Caki2 (cell line): Measurements from ENCODE around the gene TMEM35B. TPM values are rescaled to one million over a fixed set of nuclear protein-coding genes. Genes with fewer than 3 reads are reported as not detected.
"Not testable (repeated sequence)": the region's sequence is repeated elsewhere in the genome, so short reads cannot be mapped to it uniquely, and the experiment has no call there.

ENCODE experiments used
- DNase-seq: peaks from one replicate; pipeline ENCODE4 v3.0.0-alpha.2; 2015; ENCODE audit warnings: low read depth
- in situ Hi-C: cut with HindIII; loops from 2 replicates; pipeline ENCODE4 v1.10.0; 2016; ENCODE audit warnings: low sequenced_read_pairs, low pct_unique_long_range_greater_than_20kb, mixed read lengths
- total RNA-seq: library from RNA; depleted of rRNA; stranded (reverse); fragments of >200 nt; shearing (Covaris generic); gene quantifications from 2 replicates; pipeline ENCODE4 v1.2.3, GENCODE V29; 2014; ENCODE audit warnings: low replicate concordance

The TMEM35B gene
- total RNA-seq, 1 experiment from 2014 or later = 57.6 TPM

GRCh38 chr1:34978921-34979320 is 6.2 kb downstream of the TMEM35B start:
- in situ Hi-C loops = no loop called here
- DNase-seq = no peak

GRCh38 chr1:34977858-34978257 is 7.3 kb downstream of the TMEM35B start:
- DNase-seq = no peak
- in situ Hi-C loops = no loop called here

GRCh38 chr1:34977210-34977471 is 8.0 kb downstream of the TMEM35B start:
- no peak for DNase-seq
- in situ Hi-C loops = no loop called here

- in situ Hi-C loops = no loop called here
- no peak for DNase-seq
These were observed 8.6 kb downstream of the TMEM35B start for GRCh38 chr1:34976384-34977209.

- in situ Hi-C loops = no loop called here
These were observed 9.4 kb downstream of the TMEM35B start for GRCh38 chr1:34975771-34976170.

DNA sequence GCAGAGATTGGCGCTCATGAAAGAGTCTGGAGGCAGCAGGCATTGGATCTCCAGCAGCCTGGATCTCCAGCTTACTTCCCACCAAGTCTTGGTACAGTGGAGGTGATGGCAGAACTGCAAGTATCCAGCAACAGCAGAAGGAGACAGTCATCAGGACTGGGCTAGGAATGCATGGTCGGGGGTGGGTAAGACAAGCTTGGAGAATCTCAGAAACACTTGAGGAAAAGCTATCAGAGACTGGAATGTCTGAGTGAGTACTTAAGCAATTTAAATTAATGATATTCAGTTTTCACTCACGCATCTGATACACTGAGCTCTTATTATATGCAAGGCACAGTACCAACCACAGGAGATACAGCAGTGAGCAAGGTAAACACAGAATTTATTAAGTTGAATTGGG is 9.8 kb downstream of the TMEM35B start:
- in situ Hi-C loops = no loop called here

More at GRCh38 chr1:34975771-34976170, 9.4 kb downstream of the TMEM35B start:
- DNase-seq = no peak

DNA sequence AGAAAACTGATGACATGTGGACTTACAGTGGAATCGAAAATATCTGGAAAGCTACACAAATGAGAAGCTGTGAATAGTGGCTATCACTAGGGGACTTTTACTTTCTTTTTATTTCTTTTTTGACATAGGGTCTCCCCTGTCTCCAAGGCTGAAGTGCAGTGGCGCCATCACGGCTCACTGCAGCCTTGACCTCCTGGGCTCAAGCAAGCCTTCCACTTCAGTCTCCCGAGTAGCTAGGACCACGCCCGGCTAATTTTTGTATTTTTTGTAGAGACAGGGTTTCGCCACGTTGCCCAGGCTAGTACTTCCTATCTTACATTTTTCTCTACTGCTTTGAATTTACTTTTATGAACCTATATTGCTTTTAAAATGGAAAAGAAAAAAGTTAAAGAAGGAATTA is 10.5 kb downstream of the TMEM35B start:
- no peak for DNase-seq
- in situ Hi-C loops = no loop called here

More for the DNA sequence above, 9.8 kb downstream of the TMEM35B start:
- DNase-seq = no peak

GRCh38 chr1:34973326-34973725 is 11.8 kb downstream of the TMEM35B start:
- DNase-seq = no peak
- in situ Hi-C loops = no loop called here

GRCh38 chr1:34970829-34971228 is 14.3 kb downstream of the TMEM35B start:
- DNase-seq = no peak
- in situ Hi-C loops = no loop called here

DNA sequence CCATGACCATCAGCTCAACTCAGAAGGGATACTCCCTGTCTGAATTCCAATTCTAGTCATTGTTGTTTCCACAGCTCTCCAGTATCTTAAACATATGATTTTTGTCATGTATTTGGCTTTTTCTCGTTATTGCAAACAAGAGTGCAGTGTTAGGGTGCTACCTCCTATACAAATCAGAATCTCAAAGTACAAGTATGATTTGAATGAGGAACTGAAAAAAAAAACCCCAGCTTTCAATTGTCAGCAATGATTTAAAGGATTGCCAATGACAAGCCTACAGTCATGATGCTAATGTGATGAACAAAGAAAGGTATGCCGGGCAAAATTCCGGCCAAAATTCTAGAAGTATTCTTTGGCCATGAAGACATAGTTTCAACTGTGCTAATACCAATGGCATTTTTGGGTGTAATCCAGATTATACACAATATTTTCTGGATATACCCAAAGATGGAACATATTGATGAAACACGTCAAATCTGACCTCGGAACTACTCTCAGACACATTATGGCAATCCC is 14.9 kb downstream of the TMEM35B start:
- in situ Hi-C loops = no loop called here
- no peak for DNase-seq

- in situ Hi-C loops, DNase-seq: not testable (repeated sequence)
These were observed 16.9 kb downstream of the TMEM35B start for GRCh38 chr1:34968297-34968696.

DNA sequence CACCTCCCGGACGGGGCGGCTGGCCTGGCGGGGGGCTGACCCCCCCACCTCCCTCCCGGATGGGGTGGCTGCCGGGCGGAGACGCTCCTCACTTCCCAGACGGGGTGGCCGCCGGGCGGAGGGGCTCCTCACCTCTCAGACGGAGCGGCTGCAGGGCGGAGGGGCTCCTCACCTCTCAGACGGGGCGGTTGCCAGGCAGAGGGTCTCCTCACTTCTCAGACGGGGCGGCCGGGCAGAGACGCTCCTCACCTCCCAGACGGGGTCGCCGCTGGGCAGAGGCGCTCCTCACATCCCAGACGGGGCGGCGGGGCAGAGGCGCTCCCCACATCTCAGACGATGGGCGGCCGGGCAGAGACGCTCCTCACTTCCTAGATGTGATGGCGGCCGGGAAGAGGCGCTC is 17.5 kb downstream of the TMEM35B start:
- DNase-seq, in situ Hi-C loops: not testable (repeated sequence)

GRCh38 chr1:34965597-34965996 is 19.6 kb downstream of the TMEM35B start:
- DNase-seq = no peak
- in situ Hi-C loops = no loop called here

- in situ Hi-C loops = no loop called here
- DNase-seq = no peak
These were observed 34.7 kb downstream of the TMEM35B start for GRCh38 chr1:34950428-34950827.

GRCh38 chr1:34948739-34949138 is 36.4 kb downstream of the TMEM35B start:
- in situ Hi-C loops, DNase-seq: not testable (repeated sequence)

GRCh38 chr1:34947641-34948314 is 37.4 kb downstream of the TMEM35B start:
- DNase-seq, in situ Hi-C loops: not testable (repeated sequence)

DNA sequence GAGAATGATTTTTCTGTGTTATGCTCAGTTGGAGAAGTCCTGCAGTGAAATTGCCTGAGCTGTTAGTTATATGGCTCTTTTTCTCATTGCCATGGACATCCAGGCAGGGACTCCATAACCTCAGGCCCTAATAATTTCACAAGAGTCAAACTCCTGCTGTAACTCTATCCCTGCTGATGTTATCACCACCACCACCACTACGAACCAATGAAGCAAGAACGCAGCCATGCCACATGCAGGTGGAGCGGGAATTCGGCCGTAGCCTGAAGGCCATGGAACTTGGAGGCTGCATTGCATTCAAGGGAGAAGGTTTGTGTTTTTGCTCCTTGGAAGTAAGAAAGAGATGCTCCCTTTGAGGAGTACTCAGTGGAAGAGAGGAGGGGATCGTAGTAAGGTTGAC is 38.9 kb downstream of the TMEM35B start:
- in situ Hi-C loops = no loop called here
- no peak for DNase-seq

DNA sequence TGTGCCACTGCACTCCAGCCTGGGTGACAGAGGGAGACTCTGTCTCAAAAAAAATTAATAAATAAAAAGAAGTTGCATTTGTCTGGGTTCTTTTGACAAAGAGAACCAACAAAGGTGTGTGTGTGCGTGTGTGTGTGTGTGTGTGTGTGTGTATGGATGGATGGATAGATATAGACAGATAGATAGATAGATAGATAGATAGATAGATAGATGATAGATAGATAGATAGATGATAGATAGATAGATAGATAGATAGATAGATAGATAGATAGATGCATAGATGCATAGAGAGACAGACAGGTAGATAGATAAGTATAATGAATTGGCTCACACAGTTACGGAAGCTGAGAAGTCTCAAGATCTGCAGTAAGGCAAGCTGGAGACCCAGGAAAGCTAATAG is 43.3 kb downstream of the TMEM35B start:
- DNase-seq, in situ Hi-C loops: not testable (repeated sequence)
